Breast epithelium (tissue), 3 donors: ENCODE measurements around the gene YPEL1.

Experiments
- POLR2A ChIP-seq: fragments of 450-650 bp; IDR thresholded peaks from one replicate; pipeline ENCODE4 v1.6.1; 2016; ENCODE audit warnings: antibody characterized with exemption, mild to moderate bottlenecking, moderate library complexity
- POLR2AphosphoS5 ChIP-seq, 3 donors: sonication (generic); formaldehyde crosslinking; IDR thresholded peaks; one replicate each; pipeline ENCODE4 v1.6.1; 2017; ENCODE audit warnings: antibody characterized with exemption in 3 of 3
- TF ChIP-seq, protein P1 (sequence below), 3 donors: fragments of 450-650 bp; IDR thresholded peaks; one replicate each; pipeline ENCODE4 v1.5.1; 2016 to 2017; ENCODE audit warnings: antibody characterized with exemption in 3 of 3, mild to moderate bottlenecking in 3 of 3, moderate library complexity in 3 of 3

DNA sequence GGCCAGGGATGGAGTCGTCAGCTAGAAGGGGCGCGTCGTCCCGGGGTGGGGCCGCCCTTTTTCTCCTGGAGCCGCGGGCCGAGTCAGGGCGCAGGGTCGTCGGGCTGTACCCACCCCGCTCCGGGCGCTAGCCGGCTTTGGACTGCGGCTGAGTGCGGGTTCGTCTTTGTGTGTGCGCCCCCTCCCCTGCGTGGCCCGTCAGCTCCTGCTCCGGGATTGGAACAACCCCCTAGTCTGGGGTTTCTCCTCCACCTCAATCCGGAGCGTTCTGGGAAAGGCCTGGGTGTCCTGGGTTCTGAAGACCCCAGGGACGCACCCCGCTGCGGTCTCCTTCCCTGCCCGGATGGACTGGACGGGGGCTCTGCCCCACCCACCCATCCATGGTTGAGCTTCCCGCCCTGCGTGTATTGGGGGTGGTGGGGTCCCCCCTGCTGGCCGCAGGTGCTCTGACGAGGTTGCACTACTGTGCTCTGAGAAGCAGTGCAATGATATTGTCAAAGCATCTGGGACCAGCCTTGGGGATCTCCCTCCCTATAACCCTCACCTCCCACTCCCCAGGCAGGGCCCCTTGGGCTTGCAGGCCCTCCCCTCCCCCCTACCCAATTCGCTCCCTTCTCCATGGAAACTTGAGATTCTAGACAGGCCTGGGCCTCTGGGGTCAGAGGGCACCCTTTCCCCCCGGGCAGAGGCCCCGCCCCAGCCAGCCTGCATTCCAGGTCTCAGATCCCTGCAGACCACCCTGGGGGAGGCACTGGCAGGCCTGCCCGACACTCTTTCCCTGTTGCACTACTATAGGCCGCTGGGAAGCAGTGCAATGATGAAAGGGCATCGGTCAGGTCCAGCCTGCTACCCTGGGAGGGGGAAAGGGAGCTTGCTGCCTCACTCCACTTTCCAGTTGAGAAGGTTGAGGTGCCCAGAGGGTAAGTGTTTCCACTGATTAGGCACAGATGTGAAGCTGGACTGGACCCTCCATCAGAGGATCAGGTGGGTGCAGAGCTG is 82.7 kb downstream of the YPEL1 start:
- TF ChIP-seq, protein P1, sequence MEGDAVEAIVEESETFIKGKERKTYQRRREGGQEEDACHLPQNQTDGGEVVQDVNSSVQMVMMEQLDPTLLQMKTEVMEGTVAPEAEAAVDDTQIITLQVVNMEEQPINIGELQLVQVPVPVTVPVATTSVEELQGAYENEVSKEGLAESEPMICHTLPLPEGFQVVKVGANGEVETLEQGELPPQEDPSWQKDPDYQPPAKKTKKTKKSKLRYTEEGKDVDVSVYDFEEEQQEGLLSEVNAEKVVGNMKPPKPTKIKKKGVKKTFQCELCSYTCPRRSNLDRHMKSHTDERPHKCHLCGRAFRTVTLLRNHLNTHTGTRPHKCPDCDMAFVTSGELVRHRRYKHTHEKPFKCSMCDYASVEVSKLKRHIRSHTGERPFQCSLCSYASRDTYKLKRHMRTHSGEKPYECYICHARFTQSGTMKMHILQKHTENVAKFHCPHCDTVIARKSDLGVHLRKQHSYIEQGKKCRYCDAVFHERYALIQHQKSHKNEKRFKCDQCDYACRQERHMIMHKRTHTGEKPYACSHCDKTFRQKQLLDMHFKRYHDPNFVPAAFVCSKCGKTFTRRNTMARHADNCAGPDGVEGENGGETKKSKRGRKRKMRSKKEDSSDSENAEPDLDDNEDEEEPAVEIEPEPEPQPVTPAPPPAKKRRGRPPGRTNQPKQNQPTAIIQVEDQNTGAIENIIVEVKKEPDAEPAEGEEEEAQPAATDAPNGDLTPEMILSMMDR (IDR thresholded peaks at IDR 0.05): no peak
- TF ChIP-seq POLR2AphosphoS5 (IDR thresholded peaks at IDR 0.05): no peak
- no peak for TF ChIP-seq POLR2A
